Large intestine (tissue), 12 donors: ENCODE data around the gene ELMOD2. TPM values are rescaled to one million over a fixed set of nuclear protein-coding genes. Genes with fewer than 3 reads are reported as not detected.
"Not testable (repeated sequence)": the region's sequence is repeated elsewhere in the genome, so short reads cannot be mapped to it uniquely, and the experiment has no call there.

Experiments
- DNase-seq, 2 donors: peaks; one replicate each; pipeline versions ENCODE4 v3.0.0 to v3.0.0-alpha.2; 2013
- H3K27ac ChIP-seq: one replicate; pipeline ENCODE4 v1.5.1; 2013; ENCODE audit warnings: low read length
- H3K27me3 ChIP-seq: 2 replicates; pipeline ENCODE4 v1.6.1; 2013; ENCODE audit warnings: low read length; ENCODE audit not compliant: control insufficient read depth, insufficient read depth
- H3K36me3 ChIP-seq: 2 replicates; pipeline ENCODE4 v1.6.1; 2013; ENCODE audit warnings: low read length; ENCODE audit not compliant: control insufficient read depth, insufficient read depth
- H3K4me1 ChIP-seq: one replicate; pipeline ENCODE4 v1.6.1; 2013; ENCODE audit warnings: low read length; ENCODE audit not compliant: control insufficient read depth, insufficient read depth
- H3K4me3 ChIP-seq: one replicate; pipeline ENCODE4 v1.5.1; 2013; ENCODE audit warnings: low read length
- H3K9me3 ChIP-seq: one replicate; pipeline ENCODE4 v1.6.1; 2013; ENCODE audit warnings: mild to moderate bottlenecking, low read depth, low read length, moderate library complexity; ENCODE audit not compliant: control insufficient read depth
- WGBS: methylation state at CpG from one replicate; pipeline ENCODE4 v1.1.5; 2013; ENCODE audit warnings: low lambda C conversion rate; ENCODE audit not compliant: insufficient coverage; 5-methylcytosine and 5-hydroxymethylcytosine counted together
- long read RNA-seq, 11 donors: transcript quantifications; one replicate each; lab custom pipeline, GENCODE V29; 2026
- polyA plus RNA-seq: library from polyadenylated mRNA; unstranded; fragments of 120-200 nt; gene quantifications from one replicate; pipeline ENCODE4 v1.2.1, GENCODE V29; 2013

Gene ELMOD2, protein sequence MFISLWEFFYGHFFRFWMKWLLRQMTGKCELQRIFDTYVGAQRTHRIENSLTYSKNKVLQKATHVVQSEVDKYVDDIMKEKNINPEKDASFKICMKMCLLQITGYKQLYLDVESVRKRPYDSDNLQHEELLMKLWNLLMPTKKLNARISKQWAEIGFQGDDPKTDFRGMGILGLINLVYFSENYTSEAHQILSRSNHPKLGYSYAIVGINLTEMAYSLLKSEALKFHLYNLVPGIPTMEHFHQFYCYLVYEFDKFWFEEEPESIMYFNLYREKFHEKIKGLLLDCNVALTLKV
- 30.3 TPM for polyA plus RNA-seq
- long read RNA-seq, donor 1, full-length matches to known transcripts, result 6 of 6 reads
- long read RNA-seq, donor 1, partial matches to known transcripts, result 0 of 6 reads
- long read RNA-seq, donor 1, other reads (novel, unspliced or antisense), result 0 of 6 reads
- long read RNA-seq, donor 2, full-length matches to known transcripts, result 11 of 11 reads
- long read RNA-seq, donor 2, partial matches to known transcripts, result 0 of 11 reads
- long read RNA-seq, donor 2, other reads (novel, unspliced or antisense), result 0 of 11 reads
- long read RNA-seq, donor 3, full-length matches to known transcripts, result 14 of 14 reads
- long read RNA-seq, donor 3, partial matches to known transcripts, result 0 of 14 reads
- long read RNA-seq, donor 3, other reads (novel, unspliced or antisense), result 0 of 14 reads
- long read RNA-seq, donor 4, full-length matches to known transcripts, result 2 of 2 reads
- long read RNA-seq, donor 4, partial matches to known transcripts, result 0 of 2 reads
- long read RNA-seq, donor 4, other reads (novel, unspliced or antisense), result 0 of 2 reads
- long read RNA-seq, donor 5, full-length matches to known transcripts, result 5 of 5 reads
- long read RNA-seq, donor 5, partial matches to known transcripts, result 0 of 5 reads
- long read RNA-seq, donor 5, other reads (novel, unspliced or antisense), result 0 of 5 reads
- long read RNA-seq, donor 6, full-length matches to known transcripts, result 6 of 6 reads
- long read RNA-seq, donor 6, partial matches to known transcripts, result 0 of 6 reads
- long read RNA-seq, donor 6, other reads (novel, unspliced or antisense), result 0 of 6 reads
- long read RNA-seq, donor 7, full-length matches to known transcripts, result 3 of 3 reads
- long read RNA-seq, donor 7, partial matches to known transcripts, result 0 of 3 reads
- long read RNA-seq, donor 7, other reads (novel, unspliced or antisense), result 0 of 3 reads
- long read RNA-seq, donor 8, full-length matches to known transcripts, result 11 of 11 reads
- long read RNA-seq, donor 8, partial matches to known transcripts, result 0 of 11 reads
- long read RNA-seq, donor 8, other reads (novel, unspliced or antisense), result 0 of 11 reads
- long read RNA-seq, donor 9, full-length matches to known transcripts, result 7 of 7 reads
- long read RNA-seq, donor 9, partial matches to known transcripts, result 0 of 7 reads
- long read RNA-seq, donor 9, other reads (novel, unspliced or antisense), result 0 of 7 reads
- long read RNA-seq, donor 10, full-length matches to known transcripts, result 10 of 10 reads
- long read RNA-seq, donor 10, partial matches to known transcripts, result 0 of 10 reads
- long read RNA-seq, donor 10, other reads (novel, unspliced or antisense), result 0 of 10 reads
- long read RNA-seq, donor 11, full-length matches to known transcripts, result 9 of 9 reads
- long read RNA-seq, donor 11, partial matches to known transcripts, result 0 of 9 reads
- long read RNA-seq, donor 11, other reads (novel, unspliced or antisense), result 0 of 9 reads

DNA sequence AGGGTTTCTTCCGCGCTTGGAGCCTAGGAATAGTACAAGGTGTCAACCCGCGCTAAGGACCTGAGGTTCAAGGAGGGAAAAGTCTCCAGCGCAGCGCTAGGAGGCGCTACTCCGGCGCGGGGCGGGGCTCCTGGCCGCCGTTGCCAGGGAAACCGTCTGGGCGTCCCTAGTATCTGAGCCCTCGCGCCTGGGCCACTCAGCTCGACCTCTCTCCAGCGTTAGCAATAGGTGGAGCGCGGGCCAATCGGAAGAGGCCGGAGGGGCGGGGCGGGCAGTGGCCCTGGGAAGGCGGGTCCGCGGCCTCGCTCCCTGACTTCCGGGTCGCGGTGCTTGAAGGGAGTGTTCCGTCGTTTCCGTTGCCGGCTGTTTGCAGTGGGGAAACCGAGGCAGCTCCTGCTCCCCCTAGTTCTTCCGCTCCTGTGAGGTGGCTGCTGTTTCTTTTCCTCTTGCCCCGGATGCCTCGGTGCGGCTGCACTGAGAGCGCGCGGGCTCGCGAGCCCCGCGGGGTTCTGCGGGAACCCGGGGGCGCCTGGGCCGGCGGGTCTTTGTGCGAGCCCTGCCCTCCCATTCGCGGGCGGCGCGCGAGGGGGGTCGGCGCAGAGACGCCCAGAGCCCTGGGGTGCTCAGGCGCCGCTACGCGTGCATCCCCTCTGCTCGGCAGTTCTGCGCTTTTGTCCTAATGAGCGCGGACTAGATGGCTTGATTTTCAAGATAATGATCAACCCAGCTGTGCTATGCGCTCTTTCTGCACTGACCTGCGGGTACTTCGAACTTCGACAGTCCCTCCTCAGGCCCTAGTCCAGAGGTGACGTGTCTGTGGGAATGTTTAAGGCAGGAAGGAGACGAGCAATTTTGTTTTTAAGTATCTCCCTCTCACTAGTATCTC, at the start of gene ELMOD2:
Gene ELMOD2, plus strand, starts transcription at position 312 of the 886 bp plus-strand sequence. CDS start 1,261 bp downstream, outside the sequence.
- Histone ChIP-seq H3K9me3 (no peaks in the 10 kb centered on the region), H3K27me3 (no peaks in the 10 kb centered on the region), H3K4me3 (peak within 1 kb of the TSS; percentile 63), H3K27ac (peak within 1 kb of the TSS; percentile 72), H3K36me3 (peaks cover 5% of the 10 kb centered on the region), H3K4me1 (no peaks in the 10 kb centered on the region)
- DNase-seq, result peak; percentile 98 to 99
- 0% methylated on average over 3 of the region's 77 CpGs for WGBS

DNA sequence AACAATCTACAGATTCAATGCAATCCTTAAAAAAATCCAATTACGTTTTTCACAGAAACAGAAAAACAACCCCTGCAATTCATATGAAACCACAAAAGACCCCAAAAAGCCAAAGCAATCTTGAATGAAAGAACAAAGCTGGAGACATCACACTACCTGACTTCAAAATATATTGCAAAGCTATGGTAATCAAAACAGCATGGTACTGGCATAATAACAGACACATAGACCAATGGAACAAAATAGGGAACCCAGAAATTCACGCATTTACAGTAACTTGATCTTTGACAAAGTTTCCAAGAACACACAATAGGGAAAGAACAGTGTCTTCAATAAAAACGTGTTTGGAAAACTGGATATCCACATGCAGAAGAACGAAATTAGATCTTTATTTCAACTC, 40.5 kb upstream of the ELMOD2 start:
- 92% methylated on average over 2 of the region's 4 CpGs for WGBS
- Histone ChIP-seq H3K27ac (no peak overlapping the region), H3K27me3 (peaks cover 2% of the 10 kb centered on the region)

DNA sequence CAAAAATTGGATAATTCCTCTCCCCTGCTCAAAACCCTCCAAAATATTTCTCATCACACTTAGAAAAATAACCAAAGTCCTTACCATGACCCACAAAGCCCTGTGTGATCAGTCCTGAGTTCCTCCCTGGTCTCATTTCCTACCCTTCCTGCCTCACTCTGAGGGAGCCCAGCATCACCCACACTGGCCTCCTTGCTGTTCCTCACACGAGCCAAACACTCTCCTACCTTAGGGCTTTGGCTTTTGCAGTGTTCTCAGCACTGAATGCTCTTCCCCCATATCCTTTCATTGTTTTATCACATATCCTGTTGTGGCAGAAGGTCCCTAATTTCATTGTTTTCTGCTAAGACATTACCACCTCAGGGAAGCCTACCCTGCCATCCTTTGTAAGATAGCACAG, 38.0 kb upstream of the ELMOD2 start:
- Histone ChIP-seq H3K9me3 (peaks cover 6% of the 10 kb centered on the region), H3K4me3 (no peak overlapping the region), H3K36me3 (no peaks in the 10 kb centered on the region), H3K27me3 (peaks cover under 1% of the 10 kb centered on the region), H3K27ac (no peak overlapping the region), H3K4me1 (no peaks in the 10 kb centered on the region)
- no CpG with 5 or more reads among the region's 1 CpG for WGBS
- DNase-seq, result no peak

More for the DNA sequence above, 40.5 kb upstream of the ELMOD2 start:
- Histone ChIP-seq H3K4me1 (no peaks in the 10 kb centered on the region), H3K9me3 (peaks cover 6% of the 10 kb centered on the region), H3K36me3 (no peaks in the 10 kb centered on the region), H3K4me3 (no peak overlapping the region)
- no peak for DNase-seq

DNA sequence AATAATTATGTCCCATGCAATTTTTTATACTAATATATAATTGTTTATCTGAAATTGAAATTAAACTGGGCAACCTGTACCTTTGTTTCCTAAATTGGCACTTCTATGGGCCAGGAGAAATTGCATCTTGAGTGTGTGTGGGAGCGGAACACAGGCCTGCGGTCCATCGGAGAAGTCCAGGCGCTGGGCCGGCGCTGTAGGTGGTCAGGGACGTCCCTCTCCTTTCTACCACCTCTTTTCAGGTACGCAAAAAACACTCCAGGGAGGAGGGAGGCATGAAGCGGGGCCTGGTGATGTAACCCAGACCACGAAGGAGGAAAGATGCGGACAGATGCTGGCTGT, 26.6 kb upstream of the ELMOD2 start:
- no peak overlapping the region for H3K27ac ChIP-seq
- H3K4me1 ChIP-seq, result no peaks in the 10 kb centered on the region
- WGBS, result 69% methylated on average over 6 of the region's 11 CpGs
- peaks cover 53% of the 10 kb centered on the region for H3K27me3 ChIP-seq
- H3K9me3 ChIP-seq, result no peaks in the 10 kb centered on the region
- no peak for DNase-seq
- no peak overlapping the region for H3K4me3 ChIP-seq
- H3K36me3 ChIP-seq, result no peaks in the 10 kb centered on the region

DNA sequence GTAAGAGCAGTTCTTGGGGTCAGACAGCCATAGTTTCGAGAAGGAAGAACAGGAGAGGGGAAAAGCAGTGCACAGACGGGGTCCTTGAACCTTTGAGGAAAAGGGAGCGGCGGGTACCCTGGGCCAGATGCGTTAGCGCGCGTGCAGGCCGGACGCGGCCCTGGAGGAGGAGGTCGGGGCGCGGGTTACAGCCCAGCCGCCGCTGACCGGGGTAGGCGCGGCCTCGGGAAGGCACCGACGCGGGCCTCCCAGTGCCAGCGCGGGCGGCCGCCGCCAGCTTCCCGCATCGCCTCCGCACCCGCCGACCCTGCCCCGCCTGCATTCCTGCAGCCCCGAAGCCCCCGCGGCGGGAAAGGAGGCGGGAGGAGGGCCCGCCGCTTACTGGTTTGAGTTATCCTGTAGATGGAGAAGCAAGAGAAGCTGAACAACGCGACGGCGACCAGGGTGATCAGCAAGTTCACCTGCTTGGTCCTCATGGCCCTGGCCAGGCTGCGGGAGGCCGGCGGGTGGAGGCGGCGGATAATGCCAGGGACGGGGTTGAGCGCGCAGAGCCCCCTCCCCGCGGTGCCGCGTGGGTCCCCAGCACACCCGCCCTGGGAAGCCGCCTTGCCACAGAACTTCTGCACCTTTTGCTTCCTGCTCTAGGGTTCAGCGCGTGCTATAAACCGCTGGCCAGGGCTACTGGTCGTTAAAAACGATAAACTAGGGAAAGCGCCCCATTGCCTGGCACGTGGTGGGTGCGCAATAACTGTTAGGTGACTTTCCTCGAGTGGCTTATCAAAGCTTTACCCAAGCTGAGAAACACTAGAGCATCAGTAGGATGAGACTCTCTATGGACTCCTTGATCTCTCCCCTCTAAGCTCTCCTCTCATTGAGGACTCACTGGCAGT, 26.0 kb upstream of the ELMOD2 start, which contains the start of gene MGAT4D:
Gene MGAT4D, minus strand, starts transcription at position 547 of the 890 bp plus-strand sequence. Its CDS starts 71 bp downstream, at position 476.
- DNase-seq, result peak in 1 of 2 donors; percentile 24
- Histone ChIP-seq H3K4me1 (no peaks in the 10 kb centered on the region), H3K27me3 (peaks cover 54% of the 10 kb centered on the region), H3K9me3 (no peaks in the 10 kb centered on the region), H3K27ac (no peak within 1 kb of the TSS), H3K36me3 (no peaks in the 10 kb centered on the region), H3K4me3 (no peak within 1 kb of the TSS)
- WGBS, result no CpG with 5 or more reads among the region's 68 CpGs

DNA sequence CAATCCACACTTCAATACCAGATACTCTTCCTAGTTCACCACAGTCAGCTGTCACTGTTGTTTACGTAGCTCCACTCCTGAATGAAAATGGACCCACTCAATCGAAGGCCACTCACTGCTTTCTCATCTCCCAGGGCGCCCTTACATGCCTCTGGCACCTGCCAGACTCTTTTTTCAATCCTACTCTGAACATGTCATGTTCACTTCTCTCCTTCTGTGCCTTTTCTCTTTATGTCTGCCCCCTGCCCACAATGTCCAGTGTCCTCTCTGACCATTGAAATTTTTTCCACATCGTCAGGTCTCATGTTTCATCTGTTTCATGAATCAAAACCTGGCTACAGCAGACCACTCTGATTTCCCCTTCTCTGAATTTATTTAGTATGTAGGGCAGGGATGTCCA, 24.6 kb upstream of the ELMOD2 start:
- Histone ChIP-seq H3K27ac (no peak overlapping the region), H3K9me3 (no peaks in the 10 kb centered on the region), H3K36me3 (no peaks in the 10 kb centered on the region), H3K4me3 (no peak overlapping the region), H3K27me3 (peaks cover 53% of the 10 kb centered on the region), H3K4me1 (no peaks in the 10 kb centered on the region)
- 95% methylated on average over 3 of the region's 4 CpGs for WGBS
- no peak for DNase-seq

DNA sequence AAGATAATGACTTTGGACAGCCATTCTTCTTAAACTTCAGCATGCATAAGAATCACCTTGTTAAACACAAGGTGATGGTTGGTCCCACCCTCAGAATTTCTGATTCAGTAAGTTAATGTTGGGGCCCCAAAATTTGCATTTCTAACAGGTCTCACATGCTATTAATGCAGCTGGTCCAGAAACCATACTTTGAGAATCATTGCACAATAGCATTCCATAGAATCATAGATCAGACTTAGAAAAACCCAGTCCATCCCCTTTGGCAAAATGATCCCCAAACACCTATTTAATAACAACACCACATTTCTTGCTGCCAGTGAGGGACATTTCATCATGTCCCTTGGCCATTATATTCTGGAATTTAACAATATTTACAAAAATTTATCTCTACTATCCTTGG, 19.7 kb upstream of the ELMOD2 start:
- Histone ChIP-seq H3K36me3 (no peaks in the 10 kb centered on the region), H3K4me1 (no peaks in the 10 kb centered on the region), H3K27me3 (peaks cover 25% of the 10 kb centered on the region), H3K9me3 (no peaks in the 10 kb centered on the region), H3K27ac (no peak overlapping the region), H3K4me3 (no peak overlapping the region)
- DNase-seq, result no peak

DNA sequence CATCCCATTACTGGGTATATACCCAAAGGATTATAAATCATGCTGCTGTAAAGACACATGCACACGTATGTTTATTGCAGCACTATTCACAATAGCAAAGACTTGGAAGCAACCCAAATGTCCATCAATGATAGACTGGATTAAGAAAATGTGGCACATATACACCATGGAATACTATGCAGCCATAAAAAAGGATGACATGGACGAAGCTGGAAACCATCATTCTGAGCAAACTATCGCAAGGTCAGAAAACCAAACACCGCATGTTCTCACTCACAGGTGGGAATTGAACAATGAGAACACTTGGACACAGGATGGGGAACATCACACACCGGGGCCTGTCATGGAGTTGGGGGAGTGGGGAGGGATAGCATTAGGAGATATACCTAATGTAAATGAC, 10.2 kb upstream of the ELMOD2 start:
- H3K27ac ChIP-seq, H3K9me3 ChIP-seq, H3K4me3 ChIP-seq, H3K27me3 ChIP-seq, DNase-seq, H3K4me1 ChIP-seq, H3K36me3 ChIP-seq: not testable (repeated sequence)
- no CpG with 5 or more reads among the region's 5 CpGs for WGBS
